Smooth muscle cell (in vitro differentiated cells): ENCODE data around the gene BRF1. TPM values are rescaled to one million over a fixed set of nuclear protein-coding genes. Genes with fewer than 3 reads are reported as not detected.

Experiments
- DNase-seq: peaks from one replicate; lab custom pipeline; 2025; ENCODE audit not compliant: unreplicated experiment; lab: John Stamatoyannopoulos, UW
- H2AFZ ChIP-seq: fragments of 200-600 bp; sonication (generic); 2 replicates; pipeline ENCODE4 v1.6.0; 2016; ENCODE audit warnings: antibody characterized with exemption, low read depth, mild to moderate bottlenecking
- H3F3A ChIP-seq: fragments of 200-600 bp; sonication (generic); 2 replicates; pipeline ENCODE4 v1.6.0; 2017; ENCODE audit warnings: antibody characterized with exemption, low read depth
- H3K27ac ChIP-seq: fragments of 200-600 bp; sonication (generic); 2 replicates; pipeline ENCODE4 v1.5.1; 2016; ENCODE audit warnings: low read depth, mild to moderate bottlenecking
- H3K27me3 ChIP-seq: fragments of 200-600 bp; sonication (generic); 2 replicates; pipeline ENCODE4 v1.6.1; 2016; ENCODE audit warnings: low read depth, mild to moderate bottlenecking
- H3K36me3 ChIP-seq: fragments of 200-600 bp; sonication (generic); 2 replicates; pipeline ENCODE4 v1.5.1; 2016; ENCODE audit warnings: low read depth
- H3K4me1 ChIP-seq: fragments of 200-600 bp; sonication (generic); 2 replicates; pipeline ENCODE4 v1.5.1; 2016; ENCODE audit warnings: low read depth
- H3K4me2 ChIP-seq: fragments of 200-600 bp; sonication (generic); 2 replicates; pipeline ENCODE4 v1.6.0; 2016; ENCODE audit warnings: mild to moderate bottlenecking
- H3K4me3 ChIP-seq: fragments of 200-600 bp; sonication (generic); 2 replicates; pipeline ENCODE4 v1.5.1; 2016; ENCODE audit warnings: mild to moderate bottlenecking
- H3K79me2 ChIP-seq: fragments of 200-600 bp; sonication (generic); 2 replicates; pipeline ENCODE4 v1.6.0; 2016; ENCODE audit warnings: low read depth, mild to moderate bottlenecking
- H3K9ac ChIP-seq: fragments of 200-600 bp; sonication (generic); 2 replicates; pipeline ENCODE4 v1.6.0; 2016; ENCODE audit warnings: low read depth
- H3K9me3 ChIP-seq: fragments of 200-600 bp; sonication (generic); replicated peaks from 2 replicates; pipeline ENCODE4 v1.5.1; 2016; ENCODE audit warnings: low read depth
- H4K20me1 ChIP-seq: fragments of 200-600 bp; sonication (generic); 2 replicates; pipeline ENCODE4 v1.6.0; 2016; ENCODE audit warnings: low read depth
- WGBS: methylation state at CpG from one replicate; pipeline ENCODE4 v1.1.7; 2016; ENCODE audit warnings: low lambda C conversion rate; 5-methylcytosine and 5-hydroxymethylcytosine counted together
- polyA plus RNA-seq: library from polyadenylated mRNA; unstranded; fragments of >200 nt; fragmentation: Nextera tagmentation; extraction: Ambion mirVana; gene quantifications from 2 replicates; pipeline ENCODE4 v1.2.1, GENCODE V29; 2016
- total RNA-seq: library from RNA; depleted of rRNA; stranded (reverse); fragments of >200 nt; gene quantifications from 2 replicates; pipeline ENCODE4 v1.2.3, GENCODE V29; 2014
- TF ChIP-seq, protein P1 (sequence below): fragments of 200-600 bp; sonication (generic); IDR thresholded peaks from 2 replicates; pipeline ENCODE4 v1.5.1; 2017; ENCODE audit warnings: borderline replicate concordance, mild to moderate bottlenecking, antibody characterized with exemption; ENCODE audit not compliant: insufficient read depth, poor library complexity, severe bottlenecking

The BRF1 gene
- total and polyA plus RNA-seq, 2 experiments from 2014 or later: 12.5 to 15.9 TPM

GRCh38 chr14:105314287-105315200 lies 13.7 kb upstream of the BRF1 start, which contains the start of gene PACS2:
PACS2 (plus strand) TSS chr14:105314748; CDS start chr14:105314919, 171 bp downstream.
- H3K9ac ChIP-seq: peak within 1 kb of the TSS; percentile 77
- TF ChIP-seq, protein P1, sequence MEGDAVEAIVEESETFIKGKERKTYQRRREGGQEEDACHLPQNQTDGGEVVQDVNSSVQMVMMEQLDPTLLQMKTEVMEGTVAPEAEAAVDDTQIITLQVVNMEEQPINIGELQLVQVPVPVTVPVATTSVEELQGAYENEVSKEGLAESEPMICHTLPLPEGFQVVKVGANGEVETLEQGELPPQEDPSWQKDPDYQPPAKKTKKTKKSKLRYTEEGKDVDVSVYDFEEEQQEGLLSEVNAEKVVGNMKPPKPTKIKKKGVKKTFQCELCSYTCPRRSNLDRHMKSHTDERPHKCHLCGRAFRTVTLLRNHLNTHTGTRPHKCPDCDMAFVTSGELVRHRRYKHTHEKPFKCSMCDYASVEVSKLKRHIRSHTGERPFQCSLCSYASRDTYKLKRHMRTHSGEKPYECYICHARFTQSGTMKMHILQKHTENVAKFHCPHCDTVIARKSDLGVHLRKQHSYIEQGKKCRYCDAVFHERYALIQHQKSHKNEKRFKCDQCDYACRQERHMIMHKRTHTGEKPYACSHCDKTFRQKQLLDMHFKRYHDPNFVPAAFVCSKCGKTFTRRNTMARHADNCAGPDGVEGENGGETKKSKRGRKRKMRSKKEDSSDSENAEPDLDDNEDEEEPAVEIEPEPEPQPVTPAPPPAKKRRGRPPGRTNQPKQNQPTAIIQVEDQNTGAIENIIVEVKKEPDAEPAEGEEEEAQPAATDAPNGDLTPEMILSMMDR: no peak
- H3K27me3 ChIP-seq: no peaks in the 10 kb centered on the region
- peaks cover 39% of the 10 kb centered on the region for H3K79me2 ChIP-seq
- H2AFZ ChIP-seq: peak within 1 kb of the TSS; percentile 94
- H3K4me2 ChIP-seq: peak within 1 kb of the TSS; percentile 97
- peak within 1 kb of the TSS; percentile 47 for H3K27ac ChIP-seq
- peak; percentile 77 for DNase-seq
- no peaks in the 10 kb centered on the region for H3K36me3 ChIP-seq
- peaks cover 38% of the 10 kb centered on the region for H4K20me1 ChIP-seq
- under 1% methylated on average over 39 of the region's 163 CpGs for WGBS
- H3F3A ChIP-seq: no peaks in the 10 kb centered on the region
- peaks cover 8% of the 10 kb centered on the region for H3K4me1 ChIP-seq
- H3K9me3 ChIP-seq: no peaks in the 10 kb centered on the region
- H3K4me3 ChIP-seq: peak within 1 kb of the TSS; percentile 71

GRCh38 chr14:105313381-105314286 lies 12.8 kb upstream of the BRF1 start:
- H3K9ac ChIP-seq: peak overlapping the region; percentile 77
- no peaks in the 10 kb centered on the region for H3F3A ChIP-seq
- H3K27ac ChIP-seq: peak overlapping the region; percentile 47
- peak overlapping the region; percentile 71 for H3K4me3 ChIP-seq
- peaks cover 8% of the 10 kb centered on the region for H3K4me1 ChIP-seq
- H3K36me3 ChIP-seq: no peaks in the 10 kb centered on the region
- 30% methylated on average over 45 of the region's 48 CpGs for WGBS
- peak overlapping the region; percentile 94 for H2AFZ ChIP-seq
- DNase-seq: no peak
- peaks cover 30% of the 10 kb centered on the region for H3K79me2 ChIP-seq
- H3K9me3 ChIP-seq: no peaks in the 10 kb centered on the region
- H3K27me3 ChIP-seq: no peaks in the 10 kb centered on the region
- H3K4me2 ChIP-seq: peak overlapping the region; percentile 97
- TF ChIP-seq, protein P1: no peak
- peaks cover 30% of the 10 kb centered on the region for H4K20me1 ChIP-seq

DNA sequence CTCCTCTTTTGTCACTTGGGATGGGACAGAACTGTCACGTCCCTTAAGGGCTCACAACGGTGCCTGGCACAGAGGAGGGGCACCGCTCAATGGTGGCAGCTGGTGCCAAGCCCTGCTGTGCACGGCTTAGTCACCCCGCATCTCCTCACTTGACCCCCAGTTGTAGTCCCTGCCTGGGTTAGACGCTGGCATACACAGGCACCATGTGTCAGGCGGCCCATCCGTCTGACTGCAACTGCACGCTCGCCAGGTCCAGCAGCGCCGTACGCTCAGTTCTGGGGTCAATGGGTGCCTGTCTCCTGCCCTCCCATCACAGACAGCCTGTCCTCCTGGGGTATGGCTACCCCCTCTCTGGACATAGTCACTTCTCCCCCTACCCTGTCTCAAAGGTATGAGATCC lies 12.2 kb upstream of the BRF1 start:
- no peak overlapping the region for H2AFZ ChIP-seq
- 97% methylated on average over 13 of the region's 13 CpGs for WGBS
- no peak overlapping the region for H3K9ac ChIP-seq

More for the DNA sequence above, 12.2 kb upstream of the BRF1 start:
- no peaks in the 10 kb centered on the region for H3F3A ChIP-seq
- H3K4me3 ChIP-seq: no peak overlapping the region
- no peaks in the 10 kb centered on the region for H3K27me3 ChIP-seq
- no peak overlapping the region for H3K27ac ChIP-seq
- no peak overlapping the region for H3K4me2 ChIP-seq
- no peak for DNase-seq
- H3K4me1 ChIP-seq: peaks cover 8% of the 10 kb centered on the region
- TF ChIP-seq, protein P1: no peak
- H3K36me3 ChIP-seq: no peaks in the 10 kb centered on the region
- H3K79me2 ChIP-seq: peaks cover 25% of the 10 kb centered on the region
- H4K20me1 ChIP-seq: peaks cover 25% of the 10 kb centered on the region
- no peaks in the 10 kb centered on the region for H3K9me3 ChIP-seq
